ENCODE data around the gene RAPGEF5.
"Not testable (repeated sequence)": the region's sequence is repeated elsewhere in the genome, so short reads cannot be mapped to it uniquely, and the experiment has no call there.

Gene RAPGEF5

DNA sequence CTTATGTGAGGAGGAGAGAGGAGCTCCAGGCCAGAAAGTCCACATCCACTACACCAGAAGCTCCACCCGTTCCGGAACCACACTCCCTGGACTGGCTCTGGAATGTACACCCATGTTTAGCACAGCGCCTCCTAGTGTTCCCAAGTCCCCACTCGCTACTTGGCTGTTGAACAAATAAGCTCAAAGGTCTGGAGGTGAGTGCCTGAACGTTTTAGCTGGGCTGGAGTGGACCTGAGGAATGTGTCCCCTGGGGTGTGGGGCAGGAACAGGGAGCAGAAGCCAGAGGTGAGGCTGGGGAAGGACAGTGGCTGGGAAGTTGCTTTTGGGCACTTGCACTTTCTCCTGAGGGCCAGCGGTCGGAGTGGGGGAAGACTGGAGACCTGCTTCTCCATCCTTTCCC lies 247.2 kb downstream of the RAPGEF5 start:
- no peak for DNase-seq

GRCh38 chr7:22108151-22108845 lies 248.7 kb downstream of the RAPGEF5 start:
- DNase-seq = no peak

- no peak for DNase-seq
Observed at GRCh38 chr7:22105550-22105949, 251.4 kb downstream of the RAPGEF5 start.

GRCh38 chr7:22094413-22095342 lies 262.3 kb downstream of the RAPGEF5 start:
- peak; percentile 33 for DNase-seq

GRCh38 chr7:22093936-22094335 lies 263.0 kb downstream of the RAPGEF5 start:
- no peak for DNase-seq

- no peak for DNase-seq
Observed at GRCh38 chr7:22093001-22093400, 264.0 kb downstream of the RAPGEF5 start.

DNA sequence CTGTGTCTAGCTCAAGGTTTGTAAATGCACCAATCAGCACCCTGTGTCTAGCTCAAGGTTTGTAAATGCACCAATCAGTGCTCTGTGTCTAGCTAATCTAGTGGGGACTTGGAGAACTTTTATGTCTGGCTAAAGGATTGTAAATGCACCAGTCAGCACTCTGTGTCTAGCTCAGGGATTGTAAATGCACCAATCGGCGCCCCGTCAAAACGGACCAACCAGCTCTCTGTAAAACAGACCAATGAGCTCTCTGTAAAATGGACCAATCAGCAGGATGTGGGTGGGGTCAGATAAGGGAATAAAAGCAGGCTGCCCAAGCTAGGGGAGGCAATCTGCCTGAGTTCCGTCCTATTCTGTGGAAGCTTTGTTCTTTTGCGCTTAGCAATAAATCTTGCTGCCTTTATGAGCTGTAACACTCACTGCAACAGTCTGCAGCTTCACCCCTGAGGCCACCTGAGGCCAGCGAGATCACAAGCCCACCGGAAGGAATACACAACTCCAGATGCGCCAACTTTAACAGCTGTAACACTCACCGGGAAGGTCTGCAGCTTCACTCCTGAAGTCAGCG lies 265.9 kb downstream of the RAPGEF5 start:
- not testable (repeated sequence) for DNase-seq

DNA sequence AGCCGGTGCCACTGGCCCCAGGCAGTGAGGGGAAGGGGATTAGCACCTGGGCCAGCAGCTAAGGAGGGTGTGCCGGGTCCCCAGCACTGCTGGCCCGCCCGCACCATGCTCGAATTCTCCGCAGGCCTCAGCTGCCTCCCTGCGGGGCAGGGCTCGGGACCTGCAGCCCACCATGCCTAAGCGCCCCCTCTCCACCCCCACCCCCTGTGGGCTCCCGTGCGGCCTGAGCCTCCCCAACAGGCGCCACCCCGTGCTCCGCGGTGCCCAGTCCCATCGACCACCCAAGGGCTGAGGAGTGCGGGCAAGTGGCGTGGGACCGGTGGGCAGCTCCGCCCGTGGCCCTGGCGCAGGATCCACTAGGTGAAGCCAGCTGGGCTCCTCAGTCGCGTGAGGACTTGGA lies 266.4 kb downstream of the RAPGEF5 start:
- no peak for DNase-seq

- no peak for DNase-seq
Observed at GRCh38 chr7:22090107-22090506, 266.8 kb downstream of the RAPGEF5 start.

GRCh38 chr7:22088827-22089226 lies 268.1 kb downstream of the RAPGEF5 start:
- no peak for DNase-seq

DNA sequence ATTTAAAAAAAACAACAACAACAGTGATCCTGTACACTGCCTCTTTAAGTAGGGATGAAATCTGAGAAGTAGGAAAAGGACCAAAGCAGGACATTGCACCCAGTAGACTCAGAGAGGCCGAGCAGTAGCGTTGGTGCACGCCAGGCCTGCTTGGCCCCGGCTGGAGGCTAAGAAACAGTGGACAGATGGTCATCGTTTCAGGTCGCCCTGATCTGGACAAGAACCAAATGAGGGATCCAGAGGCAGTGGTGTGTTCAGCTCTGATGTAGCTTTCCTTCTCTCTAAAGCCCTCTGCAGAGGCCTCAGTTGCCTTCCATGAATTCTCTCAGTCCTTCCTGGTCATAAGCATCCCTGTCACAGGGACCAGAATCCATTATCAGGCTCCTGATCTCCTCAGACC lies 269.1 kb downstream of the RAPGEF5 start:
- DNase-seq = no peak

GRCh38 chr7:22083704-22084240 lies 273.2 kb downstream of the RAPGEF5 start:
- DNase-seq = no peak

GRCh38 chr7:22082886-22083703 lies 273.9 kb downstream of the RAPGEF5 start:
- peak; percentile 66 for DNase-seq

- DNase-seq = no peak
Observed at GRCh38 chr7:22082553-22082885, 274.4 kb downstream of the RAPGEF5 start.

DNA sequence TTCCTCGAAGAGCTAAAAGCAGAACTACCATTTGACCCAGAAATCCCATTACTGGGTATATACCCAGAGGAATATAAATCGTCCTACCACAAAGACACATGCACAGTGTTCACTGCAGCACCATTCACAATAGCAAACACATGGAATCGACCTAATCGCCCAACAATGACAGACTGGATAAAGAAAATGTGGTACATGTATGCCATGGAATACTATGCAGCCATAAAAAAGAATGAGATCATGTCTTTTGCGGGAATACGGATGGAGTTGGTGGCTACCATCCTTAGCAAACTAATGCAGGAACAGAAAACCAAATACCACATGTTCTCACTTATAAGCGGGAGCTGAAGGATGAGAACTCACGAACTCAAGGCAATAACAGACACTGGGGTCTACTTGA lies 276.7 kb downstream of the RAPGEF5 start:
- DNase-seq = not testable (repeated sequence)

DNA sequence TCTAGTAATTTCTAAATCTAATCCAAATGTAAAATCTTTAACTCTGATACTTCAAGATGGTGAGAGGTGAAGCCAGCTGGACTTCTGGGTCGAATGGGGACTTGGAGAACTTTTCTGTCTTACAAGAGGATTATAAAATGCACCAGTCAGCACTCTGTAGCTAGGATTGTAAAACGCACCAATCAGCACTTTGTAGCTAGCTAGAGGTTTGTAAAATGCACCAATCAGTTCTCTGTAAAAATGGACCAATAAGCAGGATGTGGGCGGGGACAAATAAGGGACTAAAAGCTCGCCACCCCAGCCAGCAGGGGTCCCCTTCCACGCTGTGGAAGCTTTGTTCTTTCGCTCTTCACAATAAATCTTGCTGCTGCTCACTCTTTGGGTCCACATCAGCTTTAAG lies 278.1 kb downstream of the RAPGEF5 start:
- DNase-seq = not testable (repeated sequence)

- DNase-seq = no peak
Observed at GRCh38 chr7:22075561-22075960, 281.4 kb downstream of the RAPGEF5 start.

- no peak for DNase-seq
Observed at GRCh38 chr7:22074897-22075296, 282.1 kb downstream of the RAPGEF5 start.
